ENCODE results near the gene PROX2. TPM values are rescaled to one million over a fixed set of nuclear protein-coding genes. Genes with fewer than 3 reads are reported as not detected.

Gene PROX2
- total and polyA plus RNA-seq, 9 of the 15 experiments (the other 6 are each of a cell fraction or from before 2014, with no cell fraction given) = not detected

DNA sequence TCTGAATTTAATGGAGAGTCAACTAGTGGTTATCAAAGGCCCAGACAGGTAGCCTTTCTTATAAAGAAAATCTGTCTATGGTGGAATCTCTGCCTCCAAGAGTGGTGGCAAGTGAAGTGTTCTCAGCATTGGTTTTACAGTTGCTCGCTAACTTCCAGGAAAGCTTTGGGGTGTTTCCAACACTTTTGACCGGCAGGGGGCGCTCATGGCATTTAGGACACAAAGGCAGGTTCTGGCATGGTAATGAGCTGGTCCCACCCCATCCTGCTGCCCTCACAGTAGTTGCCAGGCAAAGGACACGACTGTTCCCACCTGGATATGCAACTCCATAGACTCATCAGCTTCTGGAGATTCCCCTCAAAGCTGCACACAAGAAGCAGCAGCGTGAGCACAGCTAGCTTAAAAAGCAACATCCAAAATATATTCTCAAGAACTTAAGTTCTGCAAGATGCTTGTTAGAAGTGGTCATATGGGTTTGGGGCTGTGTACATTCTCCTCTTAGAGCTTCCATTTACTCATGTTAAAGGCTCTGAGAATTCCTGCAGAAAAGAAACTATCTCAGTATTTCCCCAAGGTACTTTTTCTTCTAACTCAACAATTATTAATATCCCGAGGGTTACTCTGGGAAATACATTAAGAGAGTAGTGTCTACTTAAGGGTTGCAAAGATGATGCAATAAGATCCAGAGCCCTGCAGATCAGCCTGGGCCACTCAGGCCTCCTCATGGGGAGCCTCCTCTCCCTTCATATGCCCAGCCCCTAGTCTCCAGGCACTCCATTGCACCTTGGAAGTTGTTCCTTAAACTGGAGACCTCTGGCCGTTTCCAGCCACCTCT lies 14.8 kb downstream of the PROX2 start (continued):
- TF ChIP-seq, protein P1, sequence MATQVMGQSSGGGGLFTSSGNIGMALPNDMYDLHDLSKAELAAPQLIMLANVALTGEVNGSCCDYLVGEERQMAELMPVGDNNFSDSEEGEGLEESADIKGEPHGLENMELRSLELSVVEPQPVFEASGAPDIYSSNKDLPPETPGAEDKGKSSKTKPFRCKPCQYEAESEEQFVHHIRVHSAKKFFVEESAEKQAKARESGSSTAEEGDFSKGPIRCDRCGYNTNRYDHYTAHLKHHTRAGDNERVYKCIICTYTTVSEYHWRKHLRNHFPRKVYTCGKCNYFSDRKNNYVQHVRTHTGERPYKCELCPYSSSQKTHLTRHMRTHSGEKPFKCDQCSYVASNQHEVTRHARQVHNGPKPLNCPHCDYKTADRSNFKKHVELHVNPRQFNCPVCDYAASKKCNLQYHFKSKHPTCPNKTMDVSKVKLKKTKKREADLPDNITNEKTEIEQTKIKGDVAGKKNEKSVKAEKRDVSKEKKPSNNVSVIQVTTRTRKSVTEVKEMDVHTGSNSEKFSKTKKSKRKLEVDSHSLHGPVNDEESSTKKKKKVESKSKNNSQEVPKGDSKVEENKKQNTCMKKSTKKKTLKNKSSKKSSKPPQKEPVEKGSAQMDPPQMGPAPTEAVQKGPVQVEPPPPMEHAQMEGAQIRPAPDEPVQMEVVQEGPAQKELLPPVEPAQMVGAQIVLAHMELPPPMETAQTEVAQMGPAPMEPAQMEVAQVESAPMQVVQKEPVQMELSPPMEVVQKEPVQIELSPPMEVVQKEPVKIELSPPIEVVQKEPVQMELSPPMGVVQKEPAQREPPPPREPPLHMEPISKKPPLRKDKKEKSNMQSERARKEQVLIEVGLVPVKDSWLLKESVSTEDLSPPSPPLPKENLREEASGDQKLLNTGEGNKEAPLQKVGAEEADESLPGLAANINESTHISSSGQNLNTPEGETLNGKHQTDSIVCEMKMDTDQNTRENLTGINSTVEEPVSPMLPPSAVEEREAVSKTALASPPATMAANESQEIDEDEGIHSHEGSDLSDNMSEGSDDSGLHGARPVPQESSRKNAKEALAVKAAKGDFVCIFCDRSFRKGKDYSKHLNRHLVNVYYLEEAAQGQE (IDR thresholded peaks at IDR 0.05; ENCODE audit: borderline replicate concordance) = peak; percentile 64
- TF ChIP-seq, protein P1 (CRISPR knock-in tag; IDR thresholded peaks at IDR 0.05; ENCODE audit: low read depth) = no peak
- TF ChIP-seq ZEB2 (IDR thresholded peaks at IDR 0.05) (no peak), POLR2B (IDR thresholded peaks at IDR 0.05; ENCODE audit: low read depth, partially characterized antibody) (no peak), POLR3A (IDR thresholded peaks at IDR 0.05; ENCODE audit: borderline replicate concordance, extremely low read depth, insufficient read depth, insufficient read length) (no peak), HOXB6 (CRISPR knock-in tag; IDR thresholded peaks at IDR 0.05; ENCODE audit: borderline replicate concordance) (no peak), CHCHD3 (CRISPR knock-in tag; IDR thresholded peaks at IDR 0.05) (no peak), ZKSCAN8 (CRISPR knock-in tag; IDR thresholded peaks at IDR 0.05) (no peak), HDAC2 (IDR thresholded peaks at IDR 0.05) (no peak), LARP7 (IDR thresholded peaks at IDR 0.05) (no peak), JUND (IDR thresholded peaks at IDR 0.05; ENCODE audit: borderline replicate concordance, low read depth, low read length) (0 out of 2 replicates have a peak, but pooled peaks have one; percentile 18), JUND (tag; IDR thresholded peaks at IDR 0.05; ENCODE audit: borderline replicate concordance, low read depth, low read length) (no peak), ZNF75A (CRISPR knock-in tag; IDR thresholded peaks at IDR 0.05) (no peak), NUFIP1 (IDR thresholded peaks at IDR 0.05; ENCODE audit: partially characterized antibody) (no peak), NCOA6 (IDR thresholded peaks at IDR 0.05) (no peak)
- TF ChIP-seq, protein P2, sequence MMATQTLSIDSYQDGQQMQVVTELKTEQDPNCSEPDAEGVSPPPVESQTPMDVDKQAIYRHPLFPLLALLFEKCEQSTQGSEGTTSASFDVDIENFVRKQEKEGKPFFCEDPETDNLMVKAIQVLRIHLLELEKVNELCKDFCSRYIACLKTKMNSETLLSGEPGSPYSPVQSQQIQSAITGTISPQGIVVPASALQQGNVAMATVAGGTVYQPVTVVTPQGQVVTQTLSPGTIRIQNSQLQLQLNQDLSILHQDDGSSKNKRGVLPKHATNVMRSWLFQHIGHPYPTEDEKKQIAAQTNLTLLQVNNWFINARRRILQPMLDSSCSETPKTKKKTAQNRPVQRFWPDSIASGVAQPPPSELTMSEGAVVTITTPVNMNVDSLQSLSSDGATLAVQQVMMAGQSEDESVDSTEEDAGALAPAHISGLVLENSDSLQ (IDR thresholded peaks at IDR 0.05) = no peak
- TF ChIP-seq, protein P3, sequence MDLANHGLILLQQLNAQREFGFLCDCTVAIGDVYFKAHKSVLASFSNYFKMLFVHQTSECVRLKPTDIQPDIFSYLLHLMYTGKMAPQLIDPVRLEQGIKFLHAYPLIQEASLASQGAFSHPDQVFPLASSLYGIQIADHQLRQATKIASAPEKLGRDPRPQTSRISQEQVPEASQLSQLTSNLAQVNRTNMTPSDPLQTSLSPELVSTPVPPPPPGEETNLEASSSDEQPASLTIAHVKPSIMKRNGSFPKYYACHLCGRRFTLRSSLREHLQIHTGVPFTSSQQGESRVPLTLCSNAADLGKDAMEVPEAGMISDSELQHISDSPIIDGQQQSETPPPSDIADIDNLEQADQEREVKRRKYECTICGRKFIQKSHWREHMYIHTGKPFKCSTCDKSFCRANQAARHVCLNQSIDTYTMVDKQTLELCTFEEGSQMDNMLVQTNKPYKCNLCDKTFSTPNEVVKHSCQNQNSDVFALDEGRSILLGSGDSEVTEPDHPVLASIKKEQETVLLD (IDR thresholded peaks at IDR 0.05) = no peak
- TF ChIP-seq, protein P4, sequence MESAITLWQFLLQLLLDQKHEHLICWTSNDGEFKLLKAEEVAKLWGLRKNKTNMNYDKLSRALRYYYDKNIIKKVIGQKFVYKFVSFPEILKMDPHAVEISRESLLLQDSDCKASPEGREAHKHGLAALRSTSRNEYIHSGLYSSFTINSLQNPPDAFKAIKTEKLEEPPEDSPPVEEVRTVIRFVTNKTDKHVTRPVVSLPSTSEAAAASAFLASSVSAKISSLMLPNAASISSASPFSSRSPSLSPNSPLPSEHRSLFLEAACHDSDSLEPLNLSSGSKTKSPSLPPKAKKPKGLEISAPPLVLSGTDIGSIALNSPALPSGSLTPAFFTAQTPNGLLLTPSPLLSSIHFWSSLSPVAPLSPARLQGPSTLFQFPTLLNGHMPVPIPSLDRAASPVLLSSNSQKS (CRISPR knock-in tag; IDR thresholded peaks at IDR 0.05) = no peak
